ENCODE results near the gene ABL1.

DNA sequence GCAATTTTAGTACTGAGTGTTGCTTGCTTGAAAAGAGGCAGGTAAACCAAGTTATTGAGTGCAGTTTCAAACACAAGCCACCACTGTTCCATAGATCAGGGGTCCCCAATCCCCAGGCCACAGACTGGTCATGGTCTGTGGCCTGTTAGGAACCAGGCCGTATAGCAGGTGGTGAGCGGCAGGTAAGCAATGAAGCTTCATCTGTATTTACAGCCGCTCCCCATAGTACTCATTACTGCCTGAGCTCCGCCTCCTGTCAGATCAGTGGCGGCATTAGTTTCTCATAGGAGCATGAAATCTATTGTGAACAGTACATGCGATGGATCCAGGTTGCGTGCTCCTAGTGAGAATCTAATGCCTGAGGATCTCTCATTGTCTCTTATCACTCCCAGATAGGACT, 41.5 kb upstream of the ABL1 start:
- no peak for TF ChIP-seq ZFX (IDR thresholded peaks at IDR 0.05)
- TF ChIP-seq, protein P1, sequence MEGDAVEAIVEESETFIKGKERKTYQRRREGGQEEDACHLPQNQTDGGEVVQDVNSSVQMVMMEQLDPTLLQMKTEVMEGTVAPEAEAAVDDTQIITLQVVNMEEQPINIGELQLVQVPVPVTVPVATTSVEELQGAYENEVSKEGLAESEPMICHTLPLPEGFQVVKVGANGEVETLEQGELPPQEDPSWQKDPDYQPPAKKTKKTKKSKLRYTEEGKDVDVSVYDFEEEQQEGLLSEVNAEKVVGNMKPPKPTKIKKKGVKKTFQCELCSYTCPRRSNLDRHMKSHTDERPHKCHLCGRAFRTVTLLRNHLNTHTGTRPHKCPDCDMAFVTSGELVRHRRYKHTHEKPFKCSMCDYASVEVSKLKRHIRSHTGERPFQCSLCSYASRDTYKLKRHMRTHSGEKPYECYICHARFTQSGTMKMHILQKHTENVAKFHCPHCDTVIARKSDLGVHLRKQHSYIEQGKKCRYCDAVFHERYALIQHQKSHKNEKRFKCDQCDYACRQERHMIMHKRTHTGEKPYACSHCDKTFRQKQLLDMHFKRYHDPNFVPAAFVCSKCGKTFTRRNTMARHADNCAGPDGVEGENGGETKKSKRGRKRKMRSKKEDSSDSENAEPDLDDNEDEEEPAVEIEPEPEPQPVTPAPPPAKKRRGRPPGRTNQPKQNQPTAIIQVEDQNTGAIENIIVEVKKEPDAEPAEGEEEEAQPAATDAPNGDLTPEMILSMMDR (conservative IDR thresholded peaks at IDR 0.05), result no peak

Data from C4-2B (cell line).